ENCODE results near the gene MUC12. TPM values are rescaled to one million over a fixed set of nuclear protein-coding genes. Genes with fewer than 3 reads are reported as not detected.
"Not testable (repeated sequence)": the region's sequence is repeated elsewhere in the genome, so short reads cannot be mapped to it uniquely, and the experiment has no call there.

Gene MUC12
- total RNA-seq, 1 experiment from 2014 or later, result 0.72 TPM

- DNase-seq (ENCODE audit: low read depth), result no peak
Observed at GRCh38 chr7:100952641-100953040, 16.7 kb upstream of the MUC12 start.

DNA sequence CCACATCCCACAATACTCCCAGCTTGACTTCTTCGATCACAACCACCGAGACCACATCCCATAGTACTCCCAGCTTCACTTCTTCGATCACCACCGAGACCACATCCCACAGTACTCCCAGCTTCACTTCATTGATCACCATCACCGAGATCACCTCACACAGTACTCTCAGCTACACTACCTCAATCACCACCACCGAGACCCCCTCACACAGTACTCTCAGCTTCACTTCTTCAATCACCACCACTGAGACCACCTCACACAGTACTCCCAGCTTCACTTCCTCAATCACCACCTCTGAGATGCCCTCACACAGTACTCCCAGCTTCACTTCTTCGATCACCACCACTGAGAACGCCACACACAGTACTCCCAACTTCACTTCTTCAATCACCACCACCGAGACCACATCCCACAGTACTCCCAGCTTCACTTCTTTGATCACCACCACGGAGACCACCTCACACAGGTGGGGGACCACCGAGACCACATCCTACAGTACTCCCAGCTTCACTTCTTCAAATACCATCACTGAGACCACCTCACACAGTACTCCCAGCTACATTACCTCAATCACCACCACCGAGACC, 11.4 kb upstream of the MUC12 start:
- DNase-seq (ENCODE audit: low read depth), result no peak

DNA sequence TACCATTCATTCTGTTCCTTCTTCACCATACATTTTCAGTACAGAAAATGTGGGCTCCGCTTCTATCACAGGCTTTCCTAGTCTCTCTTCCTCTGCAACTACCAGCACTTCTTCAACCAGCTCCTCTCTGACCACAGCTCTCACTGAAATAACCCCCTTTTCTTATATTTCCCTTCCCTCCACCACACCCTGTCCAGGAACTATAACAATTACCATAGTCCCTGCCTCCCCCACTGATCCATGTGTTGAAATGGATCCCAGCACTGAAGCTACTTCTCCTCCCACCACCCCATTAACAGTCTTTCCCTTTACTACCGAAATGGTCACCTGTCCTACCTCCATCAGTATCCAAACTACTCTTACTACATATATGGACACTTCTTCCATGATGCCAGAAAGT, 9.5 kb upstream of the MUC12 start:
- no peak for DNase-seq (ENCODE audit: low read depth)

- DNase-seq (ENCODE audit: low read depth), result no peak
Observed at GRCh38 chr7:100962537-100962936, 6.8 kb upstream of the MUC12 start.

DNA sequence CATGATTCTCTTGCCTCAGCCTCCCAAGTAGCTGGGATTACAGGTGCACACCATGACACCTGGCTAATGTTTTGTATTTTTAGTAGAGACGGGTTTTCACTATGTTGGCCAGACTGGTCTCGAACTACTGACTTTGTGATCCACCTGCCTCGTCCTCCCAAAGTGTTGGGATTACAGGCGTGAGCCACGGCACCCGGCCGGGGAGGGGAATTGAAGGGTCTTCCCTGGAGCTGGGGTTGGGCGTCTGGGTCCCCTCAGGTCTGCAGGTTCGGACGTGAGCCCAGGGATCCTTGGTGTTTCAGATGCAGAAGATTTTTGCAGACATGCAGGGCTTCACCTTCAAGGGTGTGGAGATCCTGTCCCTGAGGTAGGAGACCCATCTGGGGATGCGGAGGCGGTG, 6.0 kb upstream of the MUC12 start:
- DNase-seq (ENCODE audit: low read depth), result no peak

DNA sequence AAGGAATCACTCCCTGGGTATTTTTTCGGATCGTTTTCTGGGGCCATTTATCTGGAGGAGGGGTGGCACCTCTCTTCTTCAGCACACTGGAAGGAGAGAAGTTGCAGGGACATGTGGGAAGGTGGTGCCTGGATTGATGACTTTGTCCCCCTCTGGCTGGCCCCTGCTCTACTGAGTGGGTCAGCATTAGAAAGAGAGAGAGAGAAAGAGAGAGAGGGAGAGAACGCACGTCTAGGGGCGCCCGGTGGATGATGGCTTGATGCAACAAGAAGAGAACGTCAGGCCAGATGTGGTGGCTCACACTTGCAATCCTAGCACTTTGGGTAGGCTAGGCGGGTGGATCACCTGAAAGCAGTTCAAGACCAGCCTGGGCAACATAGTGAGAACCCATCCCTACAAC, 5.5 kb upstream of the MUC12 start:
- DNase-seq (ENCODE audit: low read depth), result no peak

GRCh38 chr7:100964630-100965029, 4.7 kb upstream of the MUC12 start:
- no peak for DNase-seq (ENCODE audit: low read depth)

DNA sequence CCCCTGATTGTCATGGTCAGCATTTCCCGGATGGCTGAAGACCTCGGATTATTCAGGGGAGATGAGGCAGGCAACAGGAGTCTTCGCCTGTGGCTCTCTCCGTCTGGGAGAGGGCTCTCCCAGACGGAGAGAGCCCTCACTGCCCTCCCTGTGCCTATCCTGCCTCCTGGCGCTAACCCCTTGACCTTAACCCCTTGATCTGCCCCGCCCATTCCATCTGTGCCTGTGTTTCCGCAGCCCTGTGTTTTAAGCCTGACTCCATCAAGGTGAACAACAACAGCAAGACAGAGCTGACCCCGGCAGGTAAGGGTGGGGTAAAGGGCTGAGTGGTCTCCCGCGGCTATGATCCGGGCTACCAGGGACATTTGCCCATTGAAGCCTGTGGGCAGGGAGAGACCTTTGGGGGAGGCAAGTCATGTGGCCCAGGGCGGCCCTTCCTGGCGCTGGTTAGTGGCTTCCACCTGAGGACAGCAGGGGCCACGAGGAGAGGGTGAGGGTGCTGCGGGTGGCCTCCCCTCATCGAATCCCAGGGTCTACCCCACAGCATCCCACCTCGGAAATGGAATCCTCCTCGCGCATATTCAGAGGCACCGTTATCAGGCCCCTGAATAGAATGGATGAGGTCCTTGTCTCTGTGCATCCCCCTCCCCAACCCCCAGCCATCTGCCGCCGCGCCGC, 4.2 kb upstream of the MUC12 start:
- DNase-seq (ENCODE audit: low read depth), result no peak

DNA sequence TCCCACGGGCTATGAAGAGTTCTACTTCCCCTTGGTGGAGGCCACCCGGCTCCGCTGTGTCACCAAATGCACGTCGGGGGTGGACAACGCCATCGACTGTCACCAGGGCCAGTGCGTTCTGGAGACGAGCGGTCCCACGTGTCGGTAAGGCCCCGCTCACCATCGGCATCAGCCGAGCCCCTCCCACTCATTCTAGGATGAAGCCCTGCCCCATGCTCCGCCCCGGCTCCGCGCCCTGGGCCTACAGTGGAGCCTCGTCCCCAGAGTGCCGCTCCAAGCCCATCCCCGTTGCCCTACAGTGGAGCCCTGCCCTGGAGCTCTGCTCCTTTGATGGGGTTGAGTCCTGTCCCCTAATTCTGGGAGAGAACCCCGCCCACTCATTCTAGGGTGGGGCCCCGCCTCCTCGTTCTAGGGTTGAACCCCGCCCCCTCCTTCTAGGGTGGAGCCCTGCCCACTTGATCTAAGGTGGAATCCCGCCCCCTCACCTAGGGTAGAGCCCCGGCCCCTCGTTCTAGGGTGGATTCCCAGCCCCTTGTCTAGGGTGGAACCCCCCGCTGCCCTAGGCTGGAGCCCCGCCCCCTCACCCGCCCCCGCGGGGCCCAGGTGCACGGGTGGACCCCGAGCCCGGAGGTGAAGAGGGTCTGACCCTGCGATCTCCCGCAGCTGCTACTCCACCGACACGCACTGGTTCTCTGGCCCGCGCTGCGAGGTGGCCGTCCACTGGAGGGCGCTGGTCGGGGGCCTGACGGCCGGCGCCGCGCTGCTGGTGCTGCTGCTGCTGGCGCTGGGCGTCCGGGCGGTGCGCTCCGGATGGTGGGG, 3.4 kb upstream of the MUC12 start:
- DNase-seq (ENCODE audit: low read depth), result peak; percentile 32

- no peak for DNase-seq (ENCODE audit: low read depth)
Observed at GRCh38 chr7:100966542-100967291, 2.6 kb upstream of the MUC12 start.

GRCh38 chr7:100967292-100967863, 2.0 kb upstream of the MUC12 start:
- DNase-seq (ENCODE audit: low read depth), result no peak

GRCh38 chr7:100968031-100968430, 1.3 kb upstream of the MUC12 start:
- DNase-seq (ENCODE audit: low read depth), result no peak

- DNase-seq (ENCODE audit: low read depth), result no peak
Observed at GRCh38 chr7:100968650-100969049, 715 bp upstream of the MUC12 start.

DNA sequence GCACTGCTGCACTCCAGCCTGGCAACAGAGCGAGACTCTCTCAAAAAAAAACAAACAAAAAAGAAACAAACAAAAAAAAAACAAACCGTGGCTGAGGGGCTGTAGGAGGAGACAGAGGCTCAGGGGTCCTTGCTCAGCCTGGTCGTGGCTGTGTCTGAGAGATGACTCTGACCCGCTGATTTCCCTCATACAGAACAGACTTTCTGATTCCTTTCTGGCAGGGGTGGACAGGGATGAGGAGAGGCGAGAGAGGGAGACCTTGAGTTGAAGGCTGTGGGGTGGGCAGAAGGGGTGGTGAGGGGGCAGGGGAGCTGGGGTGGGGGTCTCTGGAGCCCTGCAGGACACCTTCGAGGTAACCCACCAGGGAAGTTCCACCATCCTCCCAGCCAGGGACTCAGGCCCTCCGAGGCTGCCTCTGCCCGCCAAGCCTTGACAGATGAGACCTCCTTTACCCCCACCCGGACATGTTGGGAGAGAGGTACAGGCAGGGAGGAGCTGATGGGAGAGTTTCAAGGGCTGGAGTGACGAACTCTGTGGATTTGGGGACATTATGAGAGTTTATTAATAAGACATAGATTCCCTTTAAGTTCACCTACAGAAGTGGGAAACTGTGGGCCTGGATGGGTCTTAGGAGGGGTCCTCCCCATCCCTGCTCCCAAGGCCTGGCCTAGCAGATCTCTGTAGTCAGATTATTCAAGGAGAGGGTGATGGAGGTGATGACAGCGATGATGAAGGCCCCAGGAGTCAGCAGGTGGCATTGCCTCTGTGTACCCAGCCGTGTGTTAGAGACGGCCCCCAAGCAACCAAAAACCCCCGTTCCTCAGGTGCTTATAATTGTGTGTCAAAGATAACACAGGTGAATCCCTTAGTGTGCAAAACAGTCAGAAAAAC, 2.0 kb downstream of the MUC12 start:
- no peak for DNase-seq (ENCODE audit: low read depth)

GRCh38 chr7:100972002-100972347, 2.6 kb downstream of the MUC12 start:
- no peak for DNase-seq (ENCODE audit: low read depth)

DNA sequence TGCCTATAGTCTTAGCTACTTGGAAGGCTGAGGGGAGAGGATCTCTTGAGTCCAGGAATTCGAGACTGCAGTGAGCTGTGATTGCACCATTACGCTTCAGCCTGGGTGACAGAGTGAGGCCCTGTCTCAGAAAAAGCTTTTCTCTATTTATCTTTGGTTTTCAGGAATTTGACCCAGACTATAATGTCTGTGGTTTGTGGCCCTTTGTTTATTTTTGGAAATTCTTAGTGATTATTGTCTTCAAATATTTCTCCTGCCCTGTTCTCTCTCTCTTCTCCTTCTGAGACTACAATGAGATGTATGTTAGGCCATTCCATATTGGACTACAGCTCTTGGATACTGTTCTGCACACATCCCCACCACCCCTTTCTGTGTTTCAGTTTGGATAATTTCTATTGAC, 4.7 kb downstream of the MUC12 start:
- no peak for DNase-seq (ENCODE audit: low read depth)

DNA sequence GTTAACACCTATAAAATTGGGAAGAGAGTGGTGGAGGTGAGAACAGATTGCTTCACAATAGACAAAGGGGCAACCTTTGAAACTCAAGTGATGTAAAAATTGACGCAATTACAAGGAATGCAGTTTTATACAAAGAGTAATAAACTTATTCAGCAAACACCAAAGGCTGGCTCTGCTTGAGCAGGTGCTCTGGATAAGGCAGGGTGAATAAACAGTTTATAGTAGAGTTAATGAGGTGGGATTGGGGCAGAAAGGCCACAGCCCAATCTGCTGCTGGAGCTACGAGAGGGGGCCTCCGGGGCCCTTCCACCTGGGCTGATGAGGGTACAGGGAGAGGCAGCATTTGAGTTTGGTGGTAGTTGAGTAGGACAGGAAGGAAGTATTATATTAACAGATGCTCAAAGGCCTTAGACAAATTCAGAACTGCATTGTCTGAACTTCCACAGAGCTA, 6.0 kb downstream of the MUC12 start:
- DNase-seq (ENCODE audit: low read depth), result no peak

DNA sequence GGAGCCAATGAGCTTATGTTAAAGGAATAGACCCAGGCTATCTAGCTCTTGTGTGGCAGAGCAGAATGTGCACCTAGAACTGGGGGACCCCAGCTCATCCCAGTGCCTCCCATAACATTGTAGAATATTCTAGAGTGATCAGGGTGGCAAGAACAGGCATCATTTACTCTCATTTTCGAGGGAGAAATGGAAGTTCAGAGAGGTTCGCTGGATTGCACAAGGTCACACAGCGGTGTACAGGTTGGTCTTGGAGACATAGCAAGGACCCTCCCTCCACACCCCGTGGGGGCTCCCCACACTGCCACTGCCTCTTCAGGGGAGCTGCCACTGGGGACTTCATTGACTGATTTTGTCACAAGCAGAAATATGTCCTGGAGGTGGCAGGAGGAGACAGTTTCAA, 8.9 kb downstream of the MUC12 start:
- no peak for DNase-seq (ENCODE audit: low read depth)

DNA sequence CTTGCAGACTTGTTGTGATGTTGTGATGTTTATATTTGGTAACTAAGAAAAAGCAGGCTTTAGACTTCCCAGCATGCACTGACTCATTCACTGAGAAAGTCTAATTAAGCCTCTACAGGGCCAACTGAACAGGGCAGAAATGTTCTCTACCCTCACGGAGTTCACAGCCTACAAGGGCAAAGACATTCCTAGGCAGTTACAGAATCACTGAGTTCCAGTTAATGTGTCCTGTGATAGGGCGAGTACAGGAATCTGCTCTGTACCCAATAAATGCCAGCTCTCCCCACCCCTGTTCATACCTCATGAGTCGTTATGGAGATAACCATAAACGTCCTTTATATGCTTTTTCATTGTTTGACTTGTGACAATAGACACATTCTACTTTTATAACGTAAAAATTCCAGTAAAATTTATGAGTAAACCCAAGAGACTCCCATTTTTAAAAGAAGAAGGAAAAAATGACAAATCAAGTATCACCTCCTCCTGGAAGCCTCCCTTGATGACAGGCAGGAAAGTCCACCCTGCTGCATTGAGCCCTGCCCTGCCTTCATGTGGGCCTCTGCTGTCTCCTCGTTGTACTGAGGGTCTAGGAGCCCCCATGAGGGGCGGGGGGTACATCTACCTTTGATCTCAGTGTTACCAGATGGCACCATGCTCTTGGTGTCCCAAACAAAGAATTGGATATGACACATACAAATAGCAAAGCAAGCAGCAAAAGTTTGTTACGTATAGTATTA, 14.3 kb downstream of the MUC12 start:
- no peak for DNase-seq (ENCODE audit: low read depth)

- not testable (repeated sequence) for DNase-seq (ENCODE audit: low read depth)
Observed at GRCh38 chr7:100984241-100984918, 15.0 kb downstream of the MUC12 start.
